Lower lobe of right lung (tissue), 2 donors: Measurements from ENCODE around the gene PFKFB3. TPM values are rescaled to one million over a fixed set of nuclear protein-coding genes. Genes with fewer than 3 reads are reported as not detected.

ENCODE experiments used
- ATAC-seq, 2 donors: fragments of 200-7000 bp; cut with Tn5 transposase; one replicate each; pipeline ENCODE4 v1.9.1; 2020 to 2022; ENCODE audit warnings: mild to moderate bottlenecking in 2 of 2, moderate library complexity in 2 of 2
- DNase-seq: peaks from one replicate; pipeline ENCODE4 v3.0.0-alpha.2; 2020
- H3K27ac ChIP-seq: fragments of 200-600 bp; one replicate; pipeline ENCODE4 v1.8.0; 2022
- H3K27me3 ChIP-seq: fragments of 200-600 bp; one replicate; pipeline ENCODE4 v1.8.0; 2022; ENCODE audit warnings: low read depth
- H3K36me3 ChIP-seq: fragments of 200-600 bp; one replicate; pipeline ENCODE4 v1.8.0; 2022; ENCODE audit warnings: mild to moderate bottlenecking
- H3K4me1 ChIP-seq: fragments of 200-600 bp; one replicate; pipeline ENCODE4 v1.8.0; 2022
- H3K4me3 ChIP-seq: fragments of 200-600 bp; one replicate; pipeline ENCODE4 v1.8.0; 2022; ENCODE audit warnings: mild to moderate bottlenecking
- H3K9me3 ChIP-seq: fragments of 200-600 bp; one replicate; pipeline ENCODE4 v1.8.0; 2022
- CTCF ChIP-seq: fragments of 200-600 bp; IDR thresholded peaks from one replicate; pipeline ENCODE4 v1.8.0; 2022; ENCODE audit warnings: antibody characterized with exemption, mild to moderate bottlenecking
- intact Hi-C: fragments of 100-400 bp; cut with DNase I; formaldehyde crosslinking; loops from one replicate; pipeline ENCODE4 v1.11.0; 2022
- long read RNA-seq: library from polyadenylated mRNA; unstranded; transcript quantifications from one replicate; pipeline ENCODE4 v2.0.0, GENCODE V29; 2021
- total RNA-seq: library from RNA; stranded (reverse); fragmentation: NEBNext Ultra II Directional; extraction: Animal tissue kit (Norgen Biotek cat#: 25700); gene quantifications from one replicate; pipeline ENCODE4 v1.2.1, GENCODE V29; 2021
- donor health status: DM: no; HTN: yes; CAD: no; lungs with severe emphysema.

Gene PFKFB3
- 78.5 TPM for total RNA-seq
- long read RNA-seq, full-length matches to known transcripts: 44 of 107 reads
- long read RNA-seq, partial matches to known transcripts: 25 of 107 reads
- long read RNA-seq, other reads (novel, unspliced or antisense): 38 of 107 reads

DNA sequence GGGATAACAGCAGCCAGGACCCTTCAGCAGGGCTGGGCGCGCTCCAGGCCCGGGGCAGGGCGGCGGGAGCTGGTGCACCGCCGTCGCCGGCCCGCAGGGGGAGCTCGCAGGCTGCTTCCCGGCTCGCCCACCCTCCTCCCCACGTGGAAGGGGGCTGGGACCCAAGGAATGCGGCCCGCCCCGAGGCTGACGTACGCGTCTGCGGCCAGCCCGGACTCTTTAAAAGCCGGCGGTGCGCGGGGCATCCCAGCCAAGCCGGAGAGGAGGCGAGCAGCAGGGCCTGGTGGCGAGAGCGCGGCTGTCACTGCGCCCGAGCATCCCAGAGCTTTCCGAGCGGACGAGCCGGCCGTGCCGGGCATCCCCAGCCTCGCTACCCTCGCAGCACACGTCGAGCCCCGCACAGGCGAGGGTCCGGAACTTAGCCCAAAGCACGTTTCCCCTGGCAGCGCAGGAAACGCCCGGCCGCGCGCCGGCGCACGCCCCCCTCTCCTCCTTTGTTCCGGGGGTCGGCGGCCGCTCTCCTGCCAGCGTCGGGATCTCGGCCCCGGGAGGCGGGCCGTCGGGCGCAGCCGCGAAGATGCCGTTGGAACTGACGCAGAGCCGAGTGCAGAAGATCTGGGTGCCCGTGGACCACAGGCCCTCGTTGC, at the start of gene PFKFB3:
Gene PFKFB3, plus strand, starts transcription at position 249 of the 647 bp plus-strand sequence. Its CDS starts 329 bp downstream, at position 578.
- Histone ChIP-seq H3K4me3 (peak within 1 kb of the TSS; percentile 88), H3K27ac (peak within 1 kb of the TSS; percentile 94), H3K27me3 (no peaks in the 10 kb centered on the region), H3K9me3 (no peaks in the 10 kb centered on the region), H3K36me3 (peaks cover 4% of the 10 kb centered on the region), H3K4me1 (peaks cover 43% of the 10 kb centered on the region)
- DNase-seq: peak; percentile 98
- peak; percentile 94 to 96 for ATAC-seq
- TF ChIP-seq CTCF: peak; percentile 99
- intact Hi-C loops: no loop called here

DNA sequence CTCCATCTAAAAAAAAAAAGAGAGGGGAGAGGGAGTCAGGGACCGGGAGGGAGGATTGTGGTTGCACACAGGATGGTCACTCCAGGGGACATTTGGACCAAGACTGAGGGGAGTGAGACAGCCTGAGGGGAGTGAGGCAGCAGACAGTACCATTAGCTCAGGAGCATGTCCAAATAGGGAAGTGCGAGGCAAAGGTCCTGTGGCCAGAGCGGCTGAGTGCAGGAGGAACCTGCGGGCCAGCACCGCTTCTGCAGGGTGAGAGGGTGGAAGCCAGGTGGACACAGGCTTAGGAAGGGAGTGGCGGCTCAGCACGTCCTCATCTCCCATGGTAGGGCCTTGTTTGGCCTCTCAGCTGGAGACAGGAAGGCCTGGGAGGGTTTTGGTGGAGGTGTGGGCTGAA, 48.9 kb upstream of the PFKFB3 start:
- ATAC-seq: peak in 1 of 2 donors; percentile 8

DNA sequence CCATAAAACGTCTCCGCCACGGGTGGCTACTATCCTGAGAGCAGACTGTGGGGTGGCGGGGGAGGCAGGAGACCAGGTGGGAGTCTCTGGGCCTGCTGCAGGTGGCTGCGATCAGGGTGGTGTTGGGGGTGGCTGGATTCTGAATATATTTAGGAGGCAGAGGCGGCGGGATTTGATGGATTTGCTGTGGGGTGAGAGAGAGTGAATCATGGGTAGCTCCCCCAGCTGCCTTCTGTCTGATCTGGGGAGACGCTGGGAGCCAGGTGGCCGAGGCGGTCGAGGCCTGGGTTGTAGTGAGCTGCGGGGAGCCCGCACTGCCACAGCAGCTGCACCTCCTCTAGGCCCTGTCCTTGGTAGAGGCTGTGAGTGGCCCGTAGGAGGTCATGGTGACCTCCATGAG, 48.2 kb upstream of the PFKFB3 start:
- no peaks in the 10 kb centered on the region for H3K36me3 ChIP-seq
- intact Hi-C loops: no loop called here
- TF ChIP-seq CTCF: no peak
- H3K9me3 ChIP-seq: no peaks in the 10 kb centered on the region
- H3K4me1 ChIP-seq: peaks cover 19% of the 10 kb centered on the region
- DNase-seq (no peak), ATAC-seq (no peak)
- no peaks in the 10 kb centered on the region for H3K27me3 ChIP-seq
- no peak overlapping the region for H3K4me3 ChIP-seq
- no peak overlapping the region for H3K27ac ChIP-seq

More for the DNA sequence above, 48.9 kb upstream of the PFKFB3 start:
- intact Hi-C loops: no loop called here
- DNase-seq: peak; percentile 73
- Histone ChIP-seq H3K27ac (no peak overlapping the region), H3K9me3 (no peaks in the 10 kb centered on the region), H3K4me3 (no peak overlapping the region), H3K36me3 (no peaks in the 10 kb centered on the region), H3K4me1 (peaks cover 19% of the 10 kb centered on the region), H3K27me3 (no peaks in the 10 kb centered on the region)
- TF ChIP-seq CTCF: no peak

- DNase-seq (no peak), ATAC-seq (no peak)
- Histone ChIP-seq H3K4me1 (peaks cover 8% of the 10 kb centered on the region), H3K4me3 (no peak overlapping the region), H3K27ac (no peak overlapping the region), H3K36me3 (no peaks in the 10 kb centered on the region), H3K27me3 (no peaks in the 10 kb centered on the region), H3K9me3 (no peaks in the 10 kb centered on the region)
- intact Hi-C loops: no loop called here
- TF ChIP-seq CTCF: no peak
These were observed 44.5 kb upstream of the PFKFB3 start for GRCh38 chr10:6158276-6158675.

GRCh38 chr10:6161921-6162320, 40.8 kb upstream of the PFKFB3 start:
- ATAC-seq (no peak), DNase-seq (no peak)
- H3K27me3 ChIP-seq: no peaks in the 10 kb centered on the region
- no peak overlapping the region for H3K27ac ChIP-seq
- TF ChIP-seq CTCF: no peak
- intact Hi-C loops: no loop called here
- H3K4me1 ChIP-seq: peaks cover 20% of the 10 kb centered on the region
- H3K4me3 ChIP-seq: no peak overlapping the region
- no peaks in the 10 kb centered on the region for H3K36me3 ChIP-seq
- no peaks in the 10 kb centered on the region for H3K9me3 ChIP-seq
